HEK293T (cell line): ENCODE data around the gene SLC10A4.

Experiments
- HDGF ChIP-seq: fragments of 450-650 bp; IDR thresholded peaks from 2 replicates; pipeline ENCODE4 v1.6.1; 2017; ENCODE audit warnings: antibody characterized with exemption, borderline replicate concordance
- L3MBTL2 ChIP-seq: fragments of 450-650 bp; conservative IDR thresholded peaks from 2 replicates; pipeline ENCODE4 v1.6.1; 2016; ENCODE audit warnings: mild to moderate bottlenecking
- SP1 ChIP-seq: fragments of 450-650 bp; IDR thresholded peaks from 2 replicates; pipeline ENCODE4 v1.6.1; 2017
- SUZ12 ChIP-seq: fragments of 450-650 bp; IDR thresholded peaks from 2 replicates; pipeline ENCODE4 v1.6.1; 2016; ENCODE audit warnings: mild to moderate bottlenecking

DNA sequence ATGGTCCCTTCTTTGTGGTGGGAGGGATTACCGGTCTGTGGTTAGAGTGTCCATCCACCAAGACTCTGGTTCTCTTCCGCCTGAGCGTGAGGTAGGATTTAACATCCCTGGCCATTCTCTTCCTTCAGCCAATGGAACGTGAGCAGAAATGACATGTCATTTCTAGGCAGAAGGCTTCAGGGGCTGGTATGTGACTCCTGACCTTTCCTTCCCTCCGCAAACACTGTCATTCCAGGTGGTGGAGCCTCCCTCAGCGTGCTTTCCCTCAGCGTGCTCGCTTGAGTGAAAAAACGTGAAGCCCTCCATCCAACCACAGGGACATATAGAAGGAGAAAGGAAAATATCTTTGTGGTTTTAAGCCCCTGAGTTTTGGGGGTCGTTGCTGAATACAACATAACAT is 34.0 kb upstream of the SLC10A4 start:
- TF ChIP-seq SP1 (no peak), SUZ12 (no peak), HDGF (no peak), L3MBTL2 (no peak)
